ENCODE results near the gene SIT1.

SIT1 gene

DNA sequence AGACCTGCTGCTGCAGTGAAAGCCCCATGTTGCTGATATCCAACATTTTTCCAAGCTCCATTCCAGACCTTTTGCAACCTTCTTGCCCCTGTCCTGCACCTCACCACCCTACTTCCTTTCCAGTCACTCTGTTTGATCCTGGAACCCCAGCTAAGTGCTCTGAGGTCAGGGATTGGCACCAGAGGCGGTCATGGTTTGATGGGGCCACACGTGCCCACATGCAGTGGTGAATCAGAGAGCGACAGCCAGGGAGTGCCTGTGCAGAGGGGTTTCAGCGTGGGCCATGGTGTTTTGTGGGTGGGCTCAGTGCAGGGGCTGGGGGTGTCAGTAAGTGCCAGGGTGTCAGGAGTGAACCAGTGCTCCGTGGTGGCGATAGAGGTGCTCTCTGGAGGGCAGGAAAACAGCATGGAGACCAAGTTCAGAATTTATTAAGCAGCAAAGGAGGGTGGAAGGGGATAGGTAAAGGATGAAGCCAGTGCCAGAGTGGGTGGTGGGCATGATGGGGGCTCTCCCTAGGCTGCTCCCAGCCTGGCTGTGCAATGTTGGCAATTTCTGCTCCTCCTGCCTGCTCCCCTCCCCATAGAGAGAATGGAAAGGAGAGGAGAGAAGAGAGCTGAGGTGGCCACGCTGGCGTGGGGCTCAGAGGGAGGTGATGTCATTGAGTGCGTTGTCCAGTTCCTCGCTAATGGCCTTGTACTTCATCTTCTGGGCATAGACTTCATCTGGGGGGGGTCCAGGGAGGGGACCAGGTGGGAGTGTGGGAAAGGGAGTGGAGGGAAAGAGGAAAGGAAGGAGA lies 32.0 kb upstream of the SIT1 start:
- no peak for DNase-seq (ENCODE audit: low spot score)

DNA sequence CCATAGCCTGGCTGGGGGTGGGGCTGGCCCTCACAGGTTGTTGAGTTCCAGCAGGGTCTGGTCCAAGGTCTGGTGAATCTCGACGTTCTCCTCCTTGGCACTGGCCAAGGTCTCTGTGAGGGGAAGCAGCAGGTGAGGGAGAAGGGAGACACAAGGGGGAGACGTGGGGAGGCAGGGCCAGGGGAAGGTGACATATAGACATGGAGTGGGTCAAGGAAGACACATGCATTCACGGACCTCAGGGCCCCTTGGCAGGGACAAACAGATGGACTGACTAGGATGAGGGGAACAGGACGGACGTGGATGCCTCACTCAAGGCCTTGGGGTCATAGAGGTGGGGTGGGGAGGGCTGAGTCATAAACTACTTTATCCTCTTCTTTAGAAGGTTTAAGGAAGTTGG lies 31.3 kb upstream of the SIT1 start:
- no peak for DNase-seq (ENCODE audit: low spot score)

DNA sequence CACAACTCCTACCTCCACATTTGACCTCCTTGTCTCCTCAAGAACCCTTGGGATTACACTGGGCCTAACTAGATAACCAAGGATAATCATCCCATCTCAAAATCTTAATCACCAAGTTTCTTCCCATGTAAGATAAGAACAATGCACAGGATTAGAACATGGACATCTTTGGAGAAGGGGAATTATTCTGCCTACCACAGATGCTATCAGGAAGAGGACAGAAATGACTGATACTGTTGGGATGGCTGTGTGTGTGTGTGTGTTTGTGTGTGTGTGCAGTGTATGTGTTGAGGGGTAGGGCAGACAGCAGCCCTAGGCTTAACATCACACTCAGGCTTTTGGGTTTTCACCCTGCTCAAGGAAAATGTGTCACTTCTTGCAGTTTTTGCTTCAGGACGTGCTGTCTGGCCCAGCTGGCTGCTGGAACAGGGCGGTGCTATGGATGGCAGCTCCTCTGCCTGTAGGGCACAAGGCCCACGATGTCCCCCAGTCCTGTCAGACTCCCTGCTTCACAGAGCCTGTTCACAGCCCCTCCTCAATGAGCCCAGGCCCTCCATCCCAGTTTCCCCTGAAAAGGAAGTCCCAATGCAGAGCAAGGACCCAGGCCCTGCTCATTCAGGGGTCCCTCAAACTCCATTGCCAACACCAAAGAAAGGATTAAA lies 30.7 kb upstream of the SIT1 start:
- DNase-seq (ENCODE audit: low spot score), result no peak

DNA sequence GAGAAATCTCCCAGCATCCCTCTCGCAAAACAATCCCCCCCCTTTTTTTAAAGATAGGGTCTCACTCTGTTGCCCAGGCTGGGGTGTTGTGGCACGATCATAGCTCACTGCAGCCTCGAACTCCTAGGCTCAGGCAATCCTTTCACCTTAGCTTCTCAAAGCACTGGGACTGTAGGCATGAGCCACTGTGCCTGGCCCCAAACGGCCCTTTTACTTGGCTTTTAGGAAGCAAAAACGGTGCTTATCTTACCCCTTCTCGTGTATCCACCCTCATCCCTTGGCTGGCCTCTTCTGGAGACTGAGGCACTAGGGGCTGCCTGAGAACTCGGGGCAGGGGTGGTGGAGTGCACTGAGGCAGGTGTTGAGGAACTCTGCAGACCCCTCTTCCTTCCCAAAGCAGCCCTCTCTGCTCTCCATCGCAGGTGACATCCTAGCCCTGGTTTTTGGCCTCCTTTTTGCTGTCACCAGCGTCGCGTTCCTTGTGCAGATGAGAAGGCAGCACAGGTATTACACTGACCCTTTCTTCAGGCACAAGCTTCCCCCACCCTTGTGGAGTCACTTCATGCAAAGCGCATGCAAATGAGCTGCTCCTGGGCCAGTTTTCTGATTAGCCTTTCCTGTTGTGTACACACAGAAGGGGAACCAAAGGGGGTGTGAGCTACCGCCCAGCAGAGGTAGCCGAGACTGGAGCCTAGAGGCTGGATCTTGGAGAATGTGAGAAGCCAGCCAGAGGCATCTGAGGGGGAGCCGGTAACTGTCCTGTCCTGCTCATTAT lies 29.8 kb upstream of the SIT1 start:
- no peak for DNase-seq (ENCODE audit: low spot score)

DNA sequence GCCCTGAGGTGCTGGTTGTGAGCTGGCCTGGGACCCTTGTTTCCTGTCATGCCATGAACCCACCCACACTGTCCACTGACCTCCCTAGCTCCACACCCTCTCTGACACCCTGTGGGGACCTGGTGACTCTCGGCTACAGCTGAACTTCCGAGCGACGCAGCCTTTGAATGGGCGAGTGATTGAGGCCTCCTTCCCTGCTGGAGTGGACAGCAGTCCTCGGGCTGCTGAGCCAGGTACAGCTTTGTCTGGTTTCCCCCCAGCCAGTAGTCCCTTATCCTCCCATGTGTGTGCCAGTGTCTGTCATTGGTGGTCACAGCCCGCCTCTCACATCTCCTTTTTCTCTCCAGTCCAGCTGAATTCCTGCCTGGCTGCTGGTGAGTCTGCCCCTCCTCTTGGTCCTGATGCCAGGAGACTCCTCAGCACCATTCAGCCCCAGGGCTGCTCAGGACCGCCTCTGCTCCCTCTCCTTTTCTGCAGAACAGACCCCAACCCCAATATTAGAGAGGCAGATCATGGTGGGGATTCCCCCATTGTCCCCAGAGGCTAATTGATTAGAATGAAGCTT lies 29.1 kb upstream of the SIT1 start:
- DNase-seq (ENCODE audit: low spot score), result no peak

DNA sequence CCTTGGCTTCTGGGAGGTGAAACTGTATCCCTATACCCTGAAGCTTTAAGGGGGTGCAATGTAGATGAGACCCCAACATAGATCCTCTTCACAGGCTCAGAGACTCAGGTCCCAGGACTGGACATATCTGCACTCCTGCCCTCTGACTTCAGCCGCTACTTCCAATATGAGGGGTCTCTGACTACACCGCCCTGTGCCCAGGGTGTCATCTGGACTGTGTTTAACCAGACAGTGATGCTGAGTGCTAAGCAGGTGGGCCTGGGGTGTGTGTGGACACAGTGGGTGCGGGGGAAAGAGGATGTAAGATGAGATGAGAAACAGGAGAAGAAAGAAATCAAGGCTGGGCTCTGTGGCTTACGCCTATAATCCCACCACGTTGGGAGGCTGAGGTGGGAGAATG lies 28.4 kb upstream of the SIT1 start:
- no peak for DNase-seq (ENCODE audit: low spot score)

DNA sequence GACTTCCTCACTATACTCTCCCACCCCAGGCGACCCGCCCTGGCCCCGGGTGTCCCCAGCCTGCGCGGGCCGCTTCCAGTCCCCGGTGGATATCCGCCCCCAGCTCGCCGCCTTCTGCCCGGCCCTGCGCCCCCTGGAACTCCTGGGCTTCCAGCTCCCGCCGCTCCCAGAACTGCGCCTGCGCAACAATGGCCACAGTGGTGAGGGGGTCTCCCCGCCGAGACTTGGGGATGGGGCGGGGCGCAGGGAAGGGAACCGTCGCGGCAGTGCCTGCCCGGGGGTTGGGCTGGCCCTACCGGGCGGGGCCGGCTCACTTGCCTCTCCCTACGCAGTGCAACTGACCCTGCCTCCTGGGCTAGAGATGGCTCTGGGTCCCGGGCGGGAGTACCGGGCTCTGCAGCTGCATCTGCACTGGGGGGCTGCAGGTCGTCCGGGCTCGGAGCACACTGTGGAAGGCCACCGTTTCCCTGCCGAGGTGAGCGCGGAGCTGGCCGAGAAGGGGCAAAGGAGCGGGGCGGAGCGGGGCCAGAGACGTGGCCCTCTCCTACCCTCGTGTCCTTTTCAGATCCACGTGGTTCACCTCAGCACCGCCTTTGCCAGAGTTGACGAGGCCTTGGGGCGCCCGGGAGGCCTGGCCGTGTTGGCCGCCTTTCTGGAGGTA lies 25.1 kb upstream of the SIT1 start:
- DNase-seq (ENCODE audit: low spot score), result no peak

DNA sequence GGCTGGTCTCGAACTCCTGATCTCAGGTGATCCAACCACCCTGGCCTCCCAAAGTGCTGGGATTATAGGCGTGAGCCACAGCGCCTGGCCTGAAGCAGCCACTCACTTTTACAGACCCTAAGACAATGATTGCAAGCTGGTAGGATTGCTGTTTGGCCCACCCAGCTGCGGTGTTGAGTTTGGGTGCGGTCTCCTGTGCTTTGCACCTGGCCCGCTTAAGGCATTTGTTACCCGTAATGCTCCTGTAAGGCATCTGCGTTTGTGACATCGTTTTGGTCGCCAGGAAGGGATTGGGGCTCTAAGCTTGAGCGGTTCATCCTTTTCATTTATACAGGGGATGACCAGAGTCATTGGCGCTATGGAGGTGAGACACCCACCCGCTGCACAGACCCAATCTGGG lies 24.5 kb upstream of the SIT1 start:
- DNase-seq (ENCODE audit: low spot score), result no peak

DNA sequence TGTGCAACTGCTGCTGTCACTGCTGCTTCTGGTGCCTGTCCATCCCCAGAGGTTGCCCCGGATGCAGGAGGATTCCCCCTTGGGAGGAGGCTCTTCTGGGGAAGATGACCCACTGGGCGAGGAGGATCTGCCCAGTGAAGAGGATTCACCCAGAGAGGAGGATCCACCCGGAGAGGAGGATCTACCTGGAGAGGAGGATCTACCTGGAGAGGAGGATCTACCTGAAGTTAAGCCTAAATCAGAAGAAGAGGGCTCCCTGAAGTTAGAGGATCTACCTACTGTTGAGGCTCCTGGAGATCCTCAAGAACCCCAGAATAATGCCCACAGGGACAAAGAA lies 23.3 kb upstream of the SIT1 start:
- DNase-seq (ENCODE audit: low spot score), result no peak

DNA sequence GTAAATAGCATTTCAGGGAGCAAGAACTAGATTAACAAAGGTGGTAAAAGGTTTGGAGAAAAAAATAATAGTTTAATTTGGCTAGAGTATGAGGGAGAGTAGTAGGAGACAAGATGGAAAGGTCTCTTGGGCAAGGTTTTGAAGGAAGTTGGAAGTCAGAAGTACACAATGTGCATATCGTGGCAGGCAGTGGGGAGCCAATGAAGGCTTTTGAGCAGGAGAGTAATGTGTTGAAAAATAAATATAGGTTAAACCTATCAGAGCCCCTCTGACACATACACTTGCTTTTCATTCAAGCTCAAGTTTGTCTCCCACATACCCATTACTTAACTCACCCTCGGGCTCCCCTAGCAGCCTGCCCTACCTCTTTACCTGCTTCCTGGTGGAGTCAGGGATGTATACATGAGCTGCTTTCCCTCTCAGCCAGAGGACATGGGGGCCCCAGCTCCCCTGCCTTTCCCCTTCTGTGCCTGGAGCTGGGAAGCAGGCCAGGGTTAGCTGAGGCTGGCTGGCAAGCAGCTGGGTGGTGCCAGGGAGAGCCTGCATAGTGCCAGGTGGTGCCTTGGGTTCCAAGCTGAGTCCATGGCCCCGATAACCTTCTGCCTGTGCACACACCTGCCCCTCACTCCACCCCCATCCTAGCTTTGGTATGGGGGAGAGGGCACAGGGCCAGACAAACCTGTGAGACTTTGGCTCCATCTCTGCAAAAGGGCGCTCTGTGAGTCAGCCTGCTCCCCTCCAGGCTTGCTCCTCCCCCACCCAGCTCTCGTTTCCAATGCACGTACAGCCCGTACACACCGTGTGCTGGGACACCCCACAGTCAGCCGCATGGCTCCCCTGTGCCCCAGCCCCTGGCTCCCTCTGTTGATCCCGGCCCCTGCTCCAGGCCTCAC lies 22.6 kb upstream of the SIT1 start, which contains the start of gene CA9:
CA9 (plus strand) TSS at position 797 of the 893 bp plus-strand sequence; CDS start at position 829, 32 bp downstream.
- DNase-seq (ENCODE audit: low spot score), result no peak

DNA sequence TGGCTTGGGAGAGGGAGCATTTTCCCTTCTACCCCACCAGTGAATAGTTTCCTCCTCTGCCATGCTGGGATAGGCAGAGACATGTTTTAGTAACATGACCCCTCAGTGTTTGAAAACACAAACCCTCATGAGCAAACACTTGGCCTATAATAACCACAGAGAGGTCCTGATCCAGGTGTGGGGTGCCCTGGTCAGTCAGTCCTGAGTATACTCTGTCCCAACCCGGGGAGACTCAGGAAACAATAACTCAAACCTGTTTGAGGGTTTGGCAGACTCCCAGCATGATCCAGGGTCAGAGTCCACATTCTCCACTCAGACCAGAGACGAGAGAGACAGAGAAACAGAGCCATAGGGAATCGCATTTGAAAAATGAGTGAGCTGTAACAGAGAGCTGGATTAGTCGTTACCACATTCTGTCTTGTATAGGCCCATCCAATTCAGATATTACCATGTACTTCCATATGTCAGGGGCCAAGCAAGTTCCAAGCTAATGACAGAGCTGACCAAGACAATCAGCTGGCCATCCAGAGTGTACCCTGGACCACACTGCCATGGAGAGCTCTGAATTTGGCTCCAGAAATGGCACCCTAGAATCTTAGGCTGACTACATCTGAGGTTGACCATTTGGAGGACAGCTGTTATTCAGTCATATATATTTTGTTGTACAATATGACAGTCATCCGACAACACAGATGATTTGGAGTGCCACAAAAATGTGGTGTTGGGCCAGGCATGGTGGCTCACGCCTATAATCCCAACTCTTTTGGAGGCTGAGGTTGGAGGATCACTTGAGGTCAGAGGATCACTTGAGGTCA lies 18.8 kb upstream of the SIT1 start:
- no peak for DNase-seq (ENCODE audit: low spot score)

DNA sequence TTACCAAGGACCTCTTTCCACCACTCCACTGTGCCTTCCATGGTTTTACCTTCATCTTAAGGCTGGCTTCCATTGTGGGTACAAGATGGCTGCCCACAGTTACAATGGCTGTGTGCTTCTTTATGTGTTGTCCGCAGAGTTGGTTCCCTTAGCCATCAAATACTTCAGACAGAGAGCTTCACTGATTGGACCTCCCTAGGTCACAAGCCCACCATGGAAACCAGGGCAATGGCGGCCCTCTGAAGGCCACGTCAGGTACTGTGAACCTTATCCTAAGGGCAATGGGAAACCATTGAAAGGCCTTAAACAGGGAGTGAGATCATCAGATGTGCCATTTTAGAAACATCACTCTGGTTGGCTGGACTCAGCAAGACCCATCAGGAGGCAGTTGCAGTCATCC lies 17.2 kb upstream of the SIT1 start:
- DNase-seq (ENCODE audit: low spot score), result no peak

DNA sequence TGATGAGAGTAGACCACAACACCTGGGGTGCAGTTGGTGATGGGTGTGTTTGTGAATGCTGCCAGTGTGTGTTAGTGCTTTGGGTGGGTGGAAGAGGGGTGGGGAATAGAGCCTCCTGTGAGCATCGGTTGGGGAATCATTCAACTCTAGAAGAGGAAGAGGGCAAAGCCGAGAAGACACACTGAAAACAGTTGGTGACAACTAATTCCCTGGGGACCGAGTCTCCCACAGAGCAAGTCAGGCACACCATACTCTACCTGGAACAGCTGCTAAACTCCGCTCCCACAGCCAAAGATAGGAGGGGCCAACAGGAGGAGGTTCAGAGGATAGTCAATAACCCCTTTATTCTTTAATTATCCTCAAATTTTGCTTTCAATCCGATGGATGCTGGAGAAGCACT lies 15.8 kb upstream of the SIT1 start:
- DNase-seq (ENCODE audit: low spot score), result no peak

DNA sequence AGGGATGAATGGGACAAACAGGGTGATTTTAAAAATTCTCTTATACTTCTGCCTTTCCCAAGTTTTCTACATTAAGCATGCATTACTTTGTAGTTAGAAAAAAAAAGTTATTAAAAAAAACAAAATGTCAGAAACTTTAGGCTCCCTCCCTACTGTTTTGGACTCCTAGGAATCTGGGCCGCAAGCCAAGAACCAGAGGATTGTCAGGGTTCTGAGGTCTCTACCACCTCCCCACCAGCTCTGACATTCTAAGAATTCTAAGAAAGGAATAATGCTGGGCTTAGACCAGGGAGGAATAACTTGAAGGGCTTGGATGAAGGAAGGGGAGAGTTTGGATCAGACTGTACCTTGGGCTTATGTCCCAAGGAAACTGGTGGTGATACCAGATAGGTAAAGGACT lies 15.3 kb upstream of the SIT1 start:
- DNase-seq (ENCODE audit: low spot score), result no peak

DNA sequence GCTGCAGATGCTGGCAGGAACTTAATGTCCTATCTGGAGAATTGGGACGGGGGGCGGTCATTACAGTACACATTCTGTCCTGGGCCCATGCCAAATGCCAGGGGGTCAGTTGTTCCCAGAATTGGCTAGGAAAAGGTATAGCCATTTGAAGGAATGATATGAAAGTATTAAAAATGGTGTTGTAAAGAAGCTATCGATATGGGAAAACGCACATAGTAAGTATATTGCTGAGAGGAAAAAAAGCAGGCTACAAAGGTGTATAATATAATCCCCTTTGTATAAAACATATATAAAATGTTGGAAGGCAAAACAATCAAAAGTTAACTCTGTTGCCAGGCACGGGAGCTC lies 14.7 kb upstream of the SIT1 start:
- no peak for DNase-seq (ENCODE audit: low spot score)

DNA sequence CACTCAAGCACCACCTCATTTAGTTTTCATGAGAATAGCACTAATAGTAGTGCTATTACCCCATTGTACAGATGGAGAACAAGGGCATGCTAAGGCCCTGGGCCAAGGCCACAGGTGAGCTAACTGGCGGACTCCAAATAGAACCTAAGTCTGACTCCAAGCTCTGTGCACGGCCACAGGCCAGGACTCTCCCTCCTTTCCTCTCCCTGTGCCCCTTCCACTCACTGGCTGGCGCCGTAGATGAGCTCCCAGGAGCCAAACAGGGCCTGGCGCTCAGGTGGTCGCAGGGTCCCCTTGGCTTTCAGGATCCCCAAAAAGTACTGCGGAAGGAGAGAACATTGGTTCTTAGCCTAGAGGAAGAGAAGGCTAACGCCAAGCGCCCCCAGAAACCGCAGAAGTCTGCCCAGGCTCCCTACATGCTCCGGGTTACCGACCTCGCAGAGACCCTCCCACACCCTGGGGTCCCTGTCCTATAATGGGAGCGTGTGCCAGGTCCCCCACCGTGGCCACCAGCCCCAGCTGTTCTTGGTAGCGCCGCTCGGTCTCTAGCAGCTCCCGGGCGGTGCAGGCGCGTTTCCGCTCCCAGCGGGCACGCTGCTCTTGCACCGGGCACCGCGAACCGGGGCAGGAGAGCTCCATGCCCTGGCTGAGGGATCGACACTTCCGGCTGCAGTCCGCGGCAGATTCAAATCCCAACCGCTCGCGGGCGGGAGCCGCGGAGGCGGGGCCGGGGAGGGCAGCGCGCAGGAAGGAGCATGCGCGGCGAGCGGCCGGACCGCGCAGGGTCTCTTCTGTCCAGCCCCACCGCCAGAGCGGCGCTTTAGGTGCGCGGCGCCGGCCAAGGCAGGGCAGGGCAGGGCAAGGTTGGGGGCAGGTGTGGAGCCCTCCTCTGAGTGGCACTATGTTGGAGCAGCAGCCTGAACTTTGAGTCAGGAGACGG lies 14.1 kb upstream of the SIT1 start, which contains the start of gene ARHGEF39:
ARHGEF39 (minus strand) TSS at position 665 of the 940 bp plus-strand sequence; CDS start at position 639, 26 bp downstream.
- DNase-seq (ENCODE audit: low spot score), result peak; percentile 72

DNA sequence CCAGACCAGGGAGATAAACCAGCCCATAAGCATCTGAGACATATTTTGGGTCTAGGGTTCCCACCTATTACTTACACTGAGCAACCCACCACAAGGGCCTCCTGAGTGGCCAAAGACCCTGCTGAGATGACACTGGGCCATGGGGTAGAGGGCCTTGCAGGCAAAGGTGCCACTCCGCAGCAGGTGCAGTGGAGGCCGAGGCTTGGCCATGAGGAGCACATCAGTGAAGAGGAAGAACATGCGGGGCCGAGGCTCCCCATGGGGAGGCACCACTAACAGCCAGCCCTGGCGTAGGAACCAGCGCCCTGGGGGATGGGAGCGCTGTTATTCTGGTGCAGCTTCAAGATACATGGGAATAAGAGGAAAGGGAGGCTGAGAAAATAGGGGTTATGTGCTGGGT lies 11.7 kb upstream of the SIT1 start:
- DNase-seq (ENCODE audit: low spot score), result no peak

DNA sequence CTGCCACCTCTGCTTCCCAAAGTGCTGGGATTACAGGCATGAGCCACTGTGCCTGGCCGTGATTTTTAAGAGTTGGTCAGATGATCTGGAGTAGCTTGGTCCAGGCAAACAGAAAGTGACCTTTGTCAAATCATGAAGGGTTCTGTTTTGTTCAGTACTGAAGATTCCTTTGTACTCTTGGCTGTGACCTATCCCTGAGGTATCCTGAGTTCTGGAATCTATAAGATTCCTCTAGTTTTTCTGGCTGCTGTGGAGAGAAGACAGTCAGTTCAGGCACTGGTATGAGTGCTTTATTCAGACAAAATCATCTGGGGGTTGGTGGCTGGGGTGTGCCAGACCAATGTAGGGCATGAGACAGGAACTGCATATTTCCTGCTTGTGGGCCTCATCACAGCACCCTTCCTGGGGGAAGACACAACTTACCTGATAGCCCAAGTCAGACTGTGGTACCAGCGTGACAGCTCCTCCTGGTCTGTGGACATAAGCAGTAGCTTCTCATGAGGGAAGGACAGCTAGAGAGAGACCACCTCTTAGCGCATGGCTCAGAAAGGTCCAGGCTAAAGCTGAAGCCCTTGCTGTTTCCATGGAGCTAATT lies 11.1 kb upstream of the SIT1 start:
- DNase-seq (ENCODE audit: low spot score), result no peak

DNA sequence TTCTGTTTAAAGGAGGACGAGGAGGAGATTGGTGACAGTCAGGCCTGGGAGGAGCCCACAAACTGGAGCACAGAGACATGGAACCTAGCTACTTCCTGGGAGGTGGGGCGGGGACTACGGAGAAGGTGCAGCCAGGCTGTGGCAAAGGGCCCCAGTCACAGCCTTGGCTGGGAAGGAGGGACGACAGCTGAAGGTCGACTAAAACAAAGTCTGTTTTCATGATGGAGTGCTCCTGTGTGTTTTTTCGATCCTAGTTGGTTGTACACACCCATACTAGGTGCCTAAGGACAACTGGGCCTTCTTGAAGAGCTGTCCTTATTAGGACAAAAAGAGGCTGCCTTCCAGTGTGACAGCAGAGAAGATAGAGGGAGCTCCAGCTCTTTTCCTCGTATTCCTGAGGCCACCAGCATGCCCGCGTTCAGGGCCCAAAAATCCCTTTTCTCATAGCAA lies 10.3 kb upstream of the SIT1 start:
- no peak for DNase-seq (ENCODE audit: low spot score)

All from hematopoietic multipotent progenitor cell treated with erythropoietin and hydrocortisone succinate and interleukin-3 and kit ligand, for 17 days (in vitro differentiated cells).